Glutamatergic neuron (in vitro differentiated cells): ENCODE results near the gene LTBP2. TPM values are rescaled to one million over a fixed set of nuclear protein-coding genes. Genes with fewer than 3 reads are reported as not detected.

Experiments
- DNase-seq: peaks from one replicate; pipeline ENCODE4 v3.0.0; 2022
- H3K27ac Mint-ChIP-seq: one replicate; pipeline ENCODE4 v1.8.0; 2020; ENCODE audit warnings: mild to moderate bottlenecking, mixed read lengths, inconsistent platforms; ENCODE audit not compliant: unreplicated experiment
- H3K27me3 Mint-ChIP-seq: one replicate; pipeline ENCODE4 v1.8.0; 2020; ENCODE audit warnings: mild to moderate bottlenecking, moderate library complexity, mixed read lengths, inconsistent platforms; ENCODE audit not compliant: unreplicated experiment
- H3K36me3 Mint-ChIP-seq: one replicate; pipeline ENCODE4 v1.8.0; 2020; ENCODE audit warnings: mild to moderate bottlenecking, mixed read lengths, inconsistent platforms; ENCODE audit not compliant: unreplicated experiment
- H3K4me1 Mint-ChIP-seq: one replicate; pipeline ENCODE4 v1.8.0; 2020; ENCODE audit warnings: mild to moderate bottlenecking, low read depth, mixed read lengths, inconsistent platforms; ENCODE audit not compliant: unreplicated experiment
- H3K4me3 Mint-ChIP-seq: one replicate; pipeline ENCODE4 v1.8.0; 2020; ENCODE audit warnings: mild to moderate bottlenecking, mixed read lengths, inconsistent platforms; ENCODE audit not compliant: unreplicated experiment
- H3K9me3 Mint-ChIP-seq: one replicate; pipeline ENCODE4 v1.8.0; 2020; ENCODE audit warnings: mild to moderate bottlenecking, moderate library complexity, mixed read lengths, inconsistent platforms; ENCODE audit not compliant: unreplicated experiment
- total RNA-seq: library from RNA; stranded (reverse); fragmentation: NEBNext Ultra II Directional; extraction: Animal tissue kit (Norgen Biotek cat#: 25700); gene quantifications from one replicate; pipeline ENCODE4 v1.2.1, GENCODE V29; 2021; ENCODE audit not compliant: unreplicated experiment
- TF ChIP-seq, protein P1 (sequence below): fragments of 200-600 bp; sonication (generic); IDR thresholded peaks from one replicate; pipeline ENCODE4 v1.5.0; 2021; ENCODE audit not compliant: partially characterized antibody, unreplicated experiment

LTBP2 gene
- total RNA-seq, 1 donor from 2014 or later = 1.2 TPM

GRCh38 chr14:74567646-74568379 is 44.2 kb downstream of the LTBP2 start:
- H3K27me3 Mint-ChIP-seq = no peaks in the 10 kb centered on the region
- no peak overlapping the region for H3K27ac Mint-ChIP-seq
- no peak for DNase-seq
- H3K9me3 Mint-ChIP-seq = peaks cover 2% of the 10 kb centered on the region
- H3K36me3 Mint-ChIP-seq = no peaks in the 10 kb centered on the region
- peaks cover 11% of the 10 kb centered on the region for H3K4me1 Mint-ChIP-seq
- H3K4me3 Mint-ChIP-seq = no peak overlapping the region
- TF ChIP-seq, protein P1, sequence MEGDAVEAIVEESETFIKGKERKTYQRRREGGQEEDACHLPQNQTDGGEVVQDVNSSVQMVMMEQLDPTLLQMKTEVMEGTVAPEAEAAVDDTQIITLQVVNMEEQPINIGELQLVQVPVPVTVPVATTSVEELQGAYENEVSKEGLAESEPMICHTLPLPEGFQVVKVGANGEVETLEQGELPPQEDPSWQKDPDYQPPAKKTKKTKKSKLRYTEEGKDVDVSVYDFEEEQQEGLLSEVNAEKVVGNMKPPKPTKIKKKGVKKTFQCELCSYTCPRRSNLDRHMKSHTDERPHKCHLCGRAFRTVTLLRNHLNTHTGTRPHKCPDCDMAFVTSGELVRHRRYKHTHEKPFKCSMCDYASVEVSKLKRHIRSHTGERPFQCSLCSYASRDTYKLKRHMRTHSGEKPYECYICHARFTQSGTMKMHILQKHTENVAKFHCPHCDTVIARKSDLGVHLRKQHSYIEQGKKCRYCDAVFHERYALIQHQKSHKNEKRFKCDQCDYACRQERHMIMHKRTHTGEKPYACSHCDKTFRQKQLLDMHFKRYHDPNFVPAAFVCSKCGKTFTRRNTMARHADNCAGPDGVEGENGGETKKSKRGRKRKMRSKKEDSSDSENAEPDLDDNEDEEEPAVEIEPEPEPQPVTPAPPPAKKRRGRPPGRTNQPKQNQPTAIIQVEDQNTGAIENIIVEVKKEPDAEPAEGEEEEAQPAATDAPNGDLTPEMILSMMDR = no peak

DNA sequence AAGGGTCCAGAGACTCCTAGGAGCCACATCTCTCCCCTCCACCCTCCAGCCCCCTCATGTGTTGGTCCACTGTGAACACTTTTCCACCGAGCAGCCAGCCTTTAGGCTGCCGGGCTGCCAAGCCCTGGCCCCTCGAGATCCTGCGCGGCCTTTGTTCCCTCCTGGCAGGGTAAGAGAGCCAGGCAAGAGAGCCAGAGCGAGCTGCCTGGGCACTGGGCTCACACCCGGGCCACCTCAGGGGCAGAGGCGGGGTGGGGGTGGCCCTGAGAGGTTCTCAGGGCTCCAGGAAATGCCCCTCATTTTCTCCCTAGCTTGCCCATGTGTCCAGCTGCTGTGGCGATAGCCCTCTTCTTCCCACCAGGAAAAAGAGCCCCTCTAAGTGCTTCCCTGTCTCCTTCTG is 44.8 kb downstream of the LTBP2 start:
- no peak overlapping the region for H3K4me3 Mint-ChIP-seq
- peaks cover 5% of the 10 kb centered on the region for H3K4me1 Mint-ChIP-seq
- no peaks in the 10 kb centered on the region for H3K27me3 Mint-ChIP-seq
- peaks cover 2% of the 10 kb centered on the region for H3K9me3 Mint-ChIP-seq
- TF ChIP-seq, protein P1 = no peak
- DNase-seq = no peak
- no peak overlapping the region for H3K27ac Mint-ChIP-seq
- no peaks in the 10 kb centered on the region for H3K36me3 Mint-ChIP-seq

DNA sequence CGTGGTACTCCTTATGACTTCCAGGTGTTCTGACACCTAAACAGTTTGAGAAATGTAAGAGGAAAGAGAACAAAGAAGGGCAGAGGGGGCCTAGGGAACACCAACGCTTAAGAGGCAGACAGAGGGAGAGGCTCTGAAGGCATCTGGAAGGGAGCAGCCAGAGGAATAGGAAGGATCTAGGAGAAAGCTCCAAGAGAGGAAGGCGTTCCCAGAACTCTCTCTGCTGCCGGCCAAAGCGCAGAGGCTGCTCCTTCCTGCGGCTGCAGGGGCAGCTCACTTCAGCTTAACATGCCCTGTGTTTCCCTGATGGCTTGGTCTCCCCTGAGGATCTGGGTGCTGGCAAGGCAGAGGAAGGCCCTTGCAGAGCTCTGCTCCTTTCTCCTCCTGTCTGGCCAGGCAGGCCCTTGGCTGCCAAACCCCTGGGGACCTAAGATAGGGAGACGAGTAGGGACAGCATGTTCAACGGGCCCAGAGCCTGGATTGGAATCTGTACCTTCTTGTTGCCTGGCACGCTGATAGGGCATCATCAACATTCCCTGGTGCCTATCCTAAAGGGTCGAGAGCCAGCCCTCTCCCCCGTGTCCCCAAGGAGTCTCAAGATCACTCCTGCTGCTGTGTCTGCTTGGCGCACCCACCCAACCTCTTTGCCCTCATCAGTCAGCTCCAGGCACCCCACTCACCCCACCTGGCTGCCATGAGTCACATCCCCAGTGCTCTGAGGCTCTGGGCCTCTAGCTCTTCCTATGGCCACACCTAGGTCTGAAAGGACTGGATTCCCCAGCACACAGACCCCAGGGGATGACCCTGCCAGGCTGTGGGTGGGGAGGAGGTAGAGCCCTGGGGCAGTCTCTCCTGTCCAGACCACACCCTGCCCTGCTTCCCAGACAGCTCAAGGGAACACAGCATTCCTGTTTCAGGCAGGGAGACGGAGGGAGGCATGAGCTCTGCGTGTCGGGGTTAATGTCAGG is 45.6 kb downstream of the LTBP2 start:
- Mint-ChIP-seq H3K9me3 (peaks cover 2% of the 10 kb centered on the region), H3K27me3 (no peaks in the 10 kb centered on the region), H3K36me3 (no peaks in the 10 kb centered on the region), H3K4me3 (no peak overlapping the region), H3K27ac (no peak overlapping the region), H3K4me1 (peaks cover 2% of the 10 kb centered on the region)
- TF ChIP-seq, protein P1 = no peak
- no peak for DNase-seq

- H3K27ac Mint-ChIP-seq = no peak overlapping the region
- peaks cover 2% of the 10 kb centered on the region for H3K9me3 Mint-ChIP-seq
- no peaks in the 10 kb centered on the region for H3K27me3 Mint-ChIP-seq
- TF ChIP-seq, protein P1 = no peak
- H3K4me1 Mint-ChIP-seq = peaks cover 2% of the 10 kb centered on the region
- H3K36me3 Mint-ChIP-seq = no peaks in the 10 kb centered on the region
- no peak for DNase-seq
- no peak overlapping the region for H3K4me3 Mint-ChIP-seq
Measured at GRCh38 chr14:74563586-74564159, 48.4 kb downstream of the LTBP2 start.
